ENCODE results near the gene SLC35G4. TPM values are rescaled to one million over a fixed set of nuclear protein-coding genes. Genes with fewer than 3 reads are reported as not detected.

SLC35G4 gene
- total and polyA plus RNA-seq, 2 of the 4 experiments (the other 2 are of a cell fraction) = not detected

DNA sequence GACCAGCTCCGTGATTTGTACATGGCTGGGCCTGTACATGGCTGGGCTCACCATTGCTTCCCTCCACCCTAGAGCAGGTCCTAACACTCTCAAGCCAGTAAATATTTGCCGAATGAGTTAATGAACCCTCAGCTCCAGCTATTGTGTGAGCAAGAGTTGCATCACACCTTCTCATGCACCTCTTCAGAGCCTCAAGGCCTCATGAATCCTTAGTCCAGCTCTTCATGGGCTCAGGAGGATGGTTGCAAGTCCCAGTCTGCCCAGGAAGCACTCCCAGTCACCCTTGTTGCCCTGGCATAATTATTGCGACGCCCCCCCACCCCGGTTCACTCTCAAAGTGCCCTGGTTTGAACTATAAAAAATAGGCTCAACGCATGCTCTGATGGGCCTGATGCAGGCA lies 49.6 kb downstream of the SLC35G4 start:
- dilution Hi-C loops (cut with HindIII; ENCODE audit: low sequenced_read_pairs, unreplicated experiment) (no loop called here), in situ Hi-C loops (cut with MboI; ENCODE audit: low sequenced_read_pairs) (no loop called here), intact Hi-C loops (cut with micrococcal nuclease) (loop anchor here (5.0 kb wide), 3 partner anchors 73 to 338 kb away; no protein-coding TSS in a partner anchor)
- DNase-seq (no peak), ATAC-seq (ENCODE audit: low read depth) (no peak)
- Histone ChIP-seq H3K9ac (ENCODE audit: low read depth, low read length) (no peak overlapping the region), H4K5ac (ENCODE audit: low read depth, low read length) (no peak overlapping the region), H2AFZ (replicated peaks; ENCODE audit: low read length, poor library complexity) (no peak overlapping the region), H2AK9ac (replicated peaks; ENCODE audit: low read depth, low read length, poor library complexity) (peak overlapping the region; percentile 34), H3K27me3 (ENCODE audit: control insufficient read depth, insufficient read depth, low read length) (peaks cover 46% of the 10 kb centered on the region), H3K36me3 (ENCODE audit: control insufficient read depth, insufficient read depth, low read length) (no peaks in the 10 kb centered on the region), H3K4me2 (ENCODE audit: low read depth, low read length) (no peak overlapping the region), H3K23ac (ENCODE audit: low read depth, low read length) (no peak overlapping the region), H2AK5ac (ENCODE audit: low read depth, low read length) (no peak overlapping the region), H3K79me1 (ENCODE audit: low read depth in 1 of 2, low read length in 2 of 2) (no peaks in the 10 kb centered on the region), H2BK120ac (ENCODE audit: low read depth, low read length) (no peak overlapping the region), H2BK5ac (ENCODE audit: low read depth, low read length, poor library complexity, severe bottlenecking) (no peak overlapping the region), H3K4me3 (ENCODE audit: insufficient read depth, low read depth, low read length) (no peak overlapping the region), H4K8ac (ENCODE audit: low read depth in 2 of 2, low read length in 2 of 2) (no peak overlapping the region), H3K14ac (replicated peaks; ENCODE audit: low read depth, low read length) (no peak overlapping the region), H4K20me1 (ENCODE audit: insufficient read depth, low read length) (no peaks in the 10 kb centered on the region), H3K4ac (ENCODE audit: low read depth, low read length) (no peak overlapping the region), H2BK20ac (ENCODE audit: low read depth, low read length) (no peak overlapping the region), H3K18ac (ENCODE audit: low read depth, low read length) (no peak overlapping the region), H2BK15ac (ENCODE audit: low read depth, low read length) (no peak overlapping the region), H3K4me1 (ENCODE audit: control insufficient read depth, insufficient read depth, low read length) (no peaks in the 10 kb centered on the region), H4K91ac (ENCODE audit: insufficient read depth, low read depth, low read length) (no peak overlapping the region), H3K9me3 (ENCODE audit: control insufficient read depth, insufficient read depth, low read length) (no peaks in the 10 kb centered on the region; the same call in 1 of the 2 replicates), H3K56ac (ENCODE audit: extremely low read depth, insufficient read depth, low read length) (no peak overlapping the region), H3K9me1 (ENCODE audit: insufficient read depth, low read length) (no peaks in the 10 kb centered on the region), H3K27ac (ENCODE audit: insufficient read depth, low read length) (no peak overlapping the region)
- TF ChIP-seq MAZ (IDR thresholded peaks at IDR 0.05; ENCODE audit: borderline replicate concordance, low read depth, low read length) (no peak), CEBPB (IDR thresholded peaks at IDR 0.05; ENCODE audit: low read depth, low read length) (0 out of 2 replicates have a peak, but pooled peaks have one; percentile 20)
- POLR2A ChIA-PET (ENCODE audit: unreplicated experiment) = no interaction called here
- no TSS peak for BruUV-seq (replicated peaks)
- 69% methylated on average over 4 of the region's 6 CpGs; no CpG with 5 or more reads in 1 of the 2 experiments for WGBS, 2 experiments (ENCODE audit: extremely low coverage in 2 of 2, insufficient read length in 1 of 2)
- CTCF ChIA-PET = interaction anchor here (0.9 kb wide), 1 partner anchor 335 kb away, joined by 3 read pairs; no protein-coding TSS in a partner anchor

Small RNA genes within 50 kb of the gene (microRNA-seq; reads per million reads assigned to microRNA genes)
- gene AP001120.4 (ENCODE audit: insufficient read depth, insufficient read length) (not detected), gene MIR7153 (ENCODE audit: unreplicated experiment) (not detected)

Small RNA genes within 50 kb of the gene (small RNA-seq; reads per million reads assigned to genes)
- gene AP001120.4 = 0 reads per million in 5 experiments

Other genes starting within 250 kb of the SLC35G4 start
- gene GNAL, start 79.7 kb downstream of the SLC35G4 start, total RNA-seq (2012; rRNA removed) = 0.28 and 0.36 TPM in 2 replicates
- 0.11 and 0.15 TPM in 2 replicates for gene GNAL, start 79.7 kb downstream of the SLC35G4 start, polyA plus RNA-seq (2012; rRNA removed)
- 39.4 and 69.7 TPM in 2 replicates for gene CHMP1B, start 241.8 kb downstream of the SLC35G4 start, total RNA-seq (2012; rRNA removed)
- gene CHMP1B, start 241.8 kb downstream of the SLC35G4 start, polyA plus RNA-seq (2012; rRNA removed) = 21.1 and 26.9 TPM in 2 replicates